Endothelial cell (in vitro differentiated cells): ENCODE data around the gene PPP2R3B. TPM values are rescaled to one million over a fixed set of nuclear protein-coding genes. Genes with fewer than 3 reads are reported as not detected.
A peak's percentile ranks its signal among the peaks of the same experiment; 100 is the strongest.

Experiments used
- DNase-seq: peaks from one replicate; pipeline ENCODE4 v3.0.0; 2021; ENCODE audit warnings: low spot score
- H3K27ac Mint-ChIP-seq: one replicate; pipeline ENCODE4 v1.8.0; 2021; ENCODE audit warnings: mixed read lengths, inconsistent platforms; ENCODE audit not compliant: unreplicated experiment
- H3K27me3 Mint-ChIP-seq: one replicate; pipeline ENCODE4 v1.8.0; 2021; ENCODE audit warnings: mild to moderate bottlenecking, moderate library complexity, mixed read lengths, inconsistent platforms; ENCODE audit not compliant: unreplicated experiment
- H3K36me3 Mint-ChIP-seq: one replicate; pipeline ENCODE4 v1.8.0; 2021; ENCODE audit warnings: mild to moderate bottlenecking, low read depth, mixed read lengths, inconsistent platforms; ENCODE audit not compliant: unreplicated experiment
- H3K4me1 Mint-ChIP-seq: one replicate; pipeline ENCODE4 v1.8.0; 2021; ENCODE audit warnings: mild to moderate bottlenecking, mixed read lengths, inconsistent platforms; ENCODE audit not compliant: unreplicated experiment
- H3K4me3 Mint-ChIP-seq: one replicate; pipeline ENCODE4 v1.8.0; 2021; ENCODE audit warnings: mild to moderate bottlenecking, mixed read lengths, inconsistent platforms; ENCODE audit not compliant: unreplicated experiment
- H3K9me3 Mint-ChIP-seq: one replicate; pipeline ENCODE4 v1.8.0; 2021; ENCODE audit warnings: mixed read lengths, inconsistent platforms; ENCODE audit not compliant: unreplicated experiment
- CTCF ChIP-seq: fragments of 200-600 bp; sonication (generic); IDR thresholded peaks from one replicate; pipeline ENCODE4 v1.5.0; 2021; ENCODE audit warnings: antibody characterized with exemption; ENCODE audit not compliant: unreplicated experiment
- total RNA-seq: library from RNA; stranded (reverse); fragmentation: NEBNext Ultra II Directional; extraction: Animal tissue kit (Norgen Biotek cat#: 25700); gene quantifications from one replicate; pipeline ENCODE4 v1.2.1, GENCODE V29; 2021; ENCODE audit not compliant: unreplicated experiment

PPP2R3B gene
- total RNA-seq, 1 donor from 2014 or later, result 44.0 TPM

- Mint-ChIP-seq H3K36me3 (peaks cover 21% of the 10 kb centered on the region), H3K4me1 (peaks cover 4% of the 10 kb centered on the region), H3K9me3 (peaks cover 4% of the 10 kb centered on the region), H3K27ac (no peak overlapping the region), H3K4me3 (no peak overlapping the region), H3K27me3 (peaks cover 11% of the 10 kb centered on the region)
- DNase-seq, result no peak
- no peak for TF ChIP-seq CTCF
Observed at GRCh38 chrX:344371-344901, 42.3 kb downstream of the PPP2R3B start.

DNA sequence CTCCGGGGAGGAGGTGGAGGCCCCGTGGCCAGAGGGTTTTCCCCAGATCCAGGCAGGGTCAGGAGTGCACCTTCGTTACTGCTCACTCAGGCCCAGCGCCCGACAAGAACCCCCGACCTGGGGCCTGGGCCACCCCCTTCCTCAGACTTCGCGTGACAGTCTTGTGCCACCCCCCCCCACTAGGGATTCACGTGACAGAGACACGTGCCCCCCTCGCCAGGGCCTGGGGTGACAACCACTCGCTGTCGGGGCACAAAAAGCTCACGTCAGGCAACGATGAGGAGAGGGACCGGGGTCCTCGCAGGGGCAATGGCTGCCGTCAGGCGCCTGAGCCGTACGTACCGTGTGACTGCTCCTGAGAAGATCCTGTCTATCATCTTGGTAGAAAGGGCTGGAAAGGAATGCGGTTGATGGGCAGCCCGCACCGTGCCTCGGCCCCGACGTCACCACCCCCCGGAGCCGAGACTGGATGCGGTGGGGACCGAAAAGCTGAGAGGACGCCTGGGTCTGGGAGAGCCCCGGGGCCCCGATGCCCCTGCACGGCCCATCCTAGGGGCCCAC is 45.1 kb downstream of the PPP2R3B start:
- Mint-ChIP-seq H3K36me3 (peaks cover 21% of the 10 kb centered on the region), H3K4me1 (peaks cover 1% of the 10 kb centered on the region), H3K9me3 (peaks cover 4% of the 10 kb centered on the region), H3K27ac (peak overlapping the region; percentile 36), H3K27me3 (peaks cover 17% of the 10 kb centered on the region), H3K4me3 (peak overlapping the region; percentile 82)
- DNase-seq, result no peak
- no peak for TF ChIP-seq CTCF

DNA sequence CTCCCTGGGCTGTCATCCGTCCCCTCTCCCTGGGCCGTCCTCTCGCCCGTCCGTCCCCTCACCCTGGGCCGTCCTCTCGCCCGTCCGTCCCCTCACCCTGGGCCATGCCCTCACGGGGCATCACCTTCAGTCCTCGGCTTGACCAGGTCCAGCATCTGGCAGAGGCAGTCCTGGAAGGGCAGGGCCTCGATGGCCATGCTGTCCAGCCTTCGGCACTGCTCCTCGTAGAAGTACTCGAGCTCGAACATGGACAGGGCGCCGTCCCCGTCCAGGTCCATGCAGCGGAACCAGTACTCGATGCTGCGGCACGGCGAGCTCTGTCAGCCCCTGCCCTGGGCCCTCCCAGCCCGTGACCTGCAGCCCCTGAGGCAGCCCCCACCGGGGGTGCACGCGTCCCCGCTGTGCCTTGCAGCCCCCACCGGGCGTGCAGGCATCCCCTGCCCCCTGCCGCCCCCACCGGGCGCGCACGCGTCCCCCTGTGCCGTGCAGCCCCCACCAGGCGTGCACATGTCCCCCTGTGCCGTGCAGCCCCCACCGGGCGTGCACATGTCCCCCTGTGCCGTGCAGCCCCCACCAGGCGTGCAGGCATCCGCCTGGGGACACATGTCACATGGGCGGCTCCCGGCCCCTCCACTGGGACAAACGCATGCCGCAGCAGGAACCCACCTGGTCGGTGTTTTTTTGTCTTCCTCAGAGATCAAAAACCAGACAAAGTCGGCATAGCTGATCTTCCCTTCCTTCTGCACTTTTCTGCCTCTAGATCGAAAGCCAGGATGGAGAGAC is 45.9 kb downstream of the PPP2R3B start:
- no peak overlapping the region for H3K4me3 Mint-ChIP-seq
- no peak for DNase-seq
- H3K27ac Mint-ChIP-seq, result no peak overlapping the region
- H3K4me1 Mint-ChIP-seq, result peaks cover 7% of the 10 kb centered on the region
- peaks cover 4% of the 10 kb centered on the region for H3K9me3 Mint-ChIP-seq
- peaks cover 22% of the 10 kb centered on the region for H3K27me3 Mint-ChIP-seq
- no peak for TF ChIP-seq CTCF
- peaks cover 27% of the 10 kb centered on the region for H3K36me3 Mint-ChIP-seq

GRCh38 chrX:340121-340520 is 46.6 kb downstream of the PPP2R3B start:
- TF ChIP-seq CTCF, result no peak
- Mint-ChIP-seq H3K4me3 (no peak overlapping the region), H3K27me3 (peaks cover 22% of the 10 kb centered on the region), H3K4me1 (peaks cover 7% of the 10 kb centered on the region), H3K9me3 (peaks cover 4% of the 10 kb centered on the region), H3K27ac (no peak overlapping the region), H3K36me3 (peaks cover 27% of the 10 kb centered on the region)
- no peak for DNase-seq
